GM12874 (cell line): Measurements from ENCODE around the gene KLHL24.

Experiments
- CTCF ChIP-seq: IDR thresholded peaks from 2 replicates; pipeline ENCODE4 v1.5.1; 2011; ENCODE audit warnings: low read depth, mild to moderate bottlenecking, control low read depth, low read length, moderate library complexity; ENCODE audit not compliant: insufficient read depth

Gene KLHL24

GRCh38 chr3:183711516-183711915 lies 76.1 kb downstream of the KLHL24 start:
- TF ChIP-seq CTCF, result no peak

GRCh38 chr3:183714622-183715021 lies 79.2 kb downstream of the KLHL24 start:
- TF ChIP-seq CTCF, result no peak

GRCh38 chr3:183718012-183718411 lies 82.6 kb downstream of the KLHL24 start:
- TF ChIP-seq CTCF, result no peak

GRCh38 chr3:183725387-183725786 lies 90.0 kb downstream of the KLHL24 start:
- no peak for TF ChIP-seq CTCF

GRCh38 chr3:183728204-183728603 lies 92.8 kb downstream of the KLHL24 start:
- TF ChIP-seq CTCF, result no peak

GRCh38 chr3:183730361-183730760 lies 94.9 kb downstream of the KLHL24 start:
- no peak for TF ChIP-seq CTCF

GRCh38 chr3:183731611-183732010 lies 96.2 kb downstream of the KLHL24 start:
- TF ChIP-seq CTCF, result no peak

GRCh38 chr3:183733553-183733952 lies 98.1 kb downstream of the KLHL24 start:
- TF ChIP-seq CTCF, result no peak
